ENCODE measurements around the gene TMEM250. TPM values are rescaled to one million over a fixed set of nuclear protein-coding genes. Genes with fewer than 3 reads are reported as not detected.

The TMEM250 gene
- total and polyA plus RNA-seq, 7 experiments from 2014 or later, result 16.4 to 61.8 (median 42.2) TPM

- no peaks in the 10 kb centered on the region for H3K4me1 ChIP-seq (ENCODE audit: control insufficient read depth in 2 of 2, insufficient read depth in 2 of 2, low read length in 2 of 2)
- no peak overlapping the region for H3K4me3 ChIP-seq (ENCODE audit: low read length)
- Mint-ChIP-seq H3K36me3 (no peaks in the 10 kb centered on the region), H3K4me3 (no peak overlapping the region), H3K27ac (no peak overlapping the region), H3K4me1 (peaks cover 0 to 1% (median 0%) of the 10 kb centered on the region in 7 donors), H3K27me3 (peaks cover 0 to 12% (median 0%) of the 10 kb centered on the region in 5 donors), H3K9me3 (peaks cover 0 to under 1% (median 0%) of the 10 kb centered on the region in 11 donors)
- intact Hi-C loops (cut with micrococcal nuclease), result no loop called here
- H3K9me3 ChIP-seq (ENCODE audit: control insufficient read depth in 2 of 3, low read length in 3 of 3), result no peaks in the 10 kb centered on the region
- CTCF ChIA-PET, result no interaction called here
- ATAC-seq, result no peak
- DNase-seq, result no peak
- POLR2A ChIA-PET, result no interaction called here
- no peak overlapping the region for H3K27ac ChIP-seq (ENCODE audit: low read depth, low read length)
- H3K36me3 ChIP-seq (ENCODE audit: control insufficient read depth in 2 of 3, insufficient read depth in 3 of 3, low read length in 3 of 3), result no peaks in the 10 kb centered on the region
- H3K27me3 ChIP-seq (ENCODE audit: control insufficient read depth in 2 of 2, insufficient read depth in 2 of 2, low read length in 2 of 2), result no peaks in the 10 kb centered on the region
Observed at GRCh38 chr9:136143215-136144001, 24.7 kb upstream of the TMEM250 start.

GRCh38 chr9:136142859-136143214 is 24.2 kb upstream of the TMEM250 start:
- intact Hi-C loops (cut with micrococcal nuclease), result no loop called here
- no peaks in the 10 kb centered on the region for H3K4me1 ChIP-seq (ENCODE audit: control insufficient read depth in 2 of 2, insufficient read depth in 2 of 2, low read length in 2 of 2)
- H3K36me3 ChIP-seq (ENCODE audit: control insufficient read depth in 2 of 3, insufficient read depth in 3 of 3, low read length in 3 of 3), result no peaks in the 10 kb centered on the region
- Mint-ChIP-seq H3K9me3 (no peaks in the 10 kb centered on the region), H3K27me3 (peaks cover 0 to 12% (median 0%) of the 10 kb centered on the region in 5 donors), H3K4me1 (peaks cover 0 to 1% (median 0%) of the 10 kb centered on the region in 7 donors), H3K36me3 (no peaks in the 10 kb centered on the region), H3K27ac (no peak overlapping the region), H3K4me3 (no peak overlapping the region)
- ChIA-PET CTCF (no interaction called here), POLR2A (no interaction called here)
- no peak for ATAC-seq
- no peak overlapping the region for H3K27ac ChIP-seq (ENCODE audit: low read depth, low read length)
- H3K9me3 ChIP-seq (ENCODE audit: control insufficient read depth in 2 of 3, low read length in 3 of 3), result no peaks in the 10 kb centered on the region
- no peak overlapping the region for H3K4me3 ChIP-seq (ENCODE audit: low read length)
- H3K27me3 ChIP-seq (ENCODE audit: control insufficient read depth in 2 of 2, insufficient read depth in 2 of 2, low read length in 2 of 2), result no peaks in the 10 kb centered on the region
- no peak for DNase-seq

- Histone ChIP-seq H3K9me3 (ENCODE audit: control insufficient read depth in 2 of 3, low read length in 3 of 3) (no peaks in the 10 kb centered on the region), H3K4me1 (ENCODE audit: control insufficient read depth in 2 of 2, insufficient read depth in 2 of 2, low read length in 2 of 2) (no peaks in the 10 kb centered on the region), H3K27me3 (ENCODE audit: control insufficient read depth in 2 of 2, insufficient read depth in 2 of 2, low read length in 2 of 2) (no peaks in the 10 kb centered on the region), H3K27ac (ENCODE audit: low read depth, low read length) (no peak overlapping the region), H3K36me3 (ENCODE audit: control insufficient read depth in 2 of 3, insufficient read depth in 3 of 3, low read length in 3 of 3) (no peaks in the 10 kb centered on the region), H3K4me3 (ENCODE audit: low read length) (no peak overlapping the region)
- ChIA-PET CTCF (no interaction called here), POLR2A (no interaction called here)
- Mint-ChIP-seq H3K9me3 (no peaks in the 10 kb centered on the region), H3K4me3 (no peak overlapping the region), H3K27ac (no peak overlapping the region), H3K27me3 (peaks cover 0 to 13% (median 0%) of the 10 kb centered on the region in 5 donors), H3K36me3 (no peaks in the 10 kb centered on the region), H3K4me1 (no peaks in the 10 kb centered on the region)
- intact Hi-C loops (cut with micrococcal nuclease), result no loop called here
- ATAC-seq (no peak), DNase-seq (no peak)
Observed at GRCh38 chr9:136142414-136142796, 23.7 kb upstream of the TMEM250 start.

DNA sequence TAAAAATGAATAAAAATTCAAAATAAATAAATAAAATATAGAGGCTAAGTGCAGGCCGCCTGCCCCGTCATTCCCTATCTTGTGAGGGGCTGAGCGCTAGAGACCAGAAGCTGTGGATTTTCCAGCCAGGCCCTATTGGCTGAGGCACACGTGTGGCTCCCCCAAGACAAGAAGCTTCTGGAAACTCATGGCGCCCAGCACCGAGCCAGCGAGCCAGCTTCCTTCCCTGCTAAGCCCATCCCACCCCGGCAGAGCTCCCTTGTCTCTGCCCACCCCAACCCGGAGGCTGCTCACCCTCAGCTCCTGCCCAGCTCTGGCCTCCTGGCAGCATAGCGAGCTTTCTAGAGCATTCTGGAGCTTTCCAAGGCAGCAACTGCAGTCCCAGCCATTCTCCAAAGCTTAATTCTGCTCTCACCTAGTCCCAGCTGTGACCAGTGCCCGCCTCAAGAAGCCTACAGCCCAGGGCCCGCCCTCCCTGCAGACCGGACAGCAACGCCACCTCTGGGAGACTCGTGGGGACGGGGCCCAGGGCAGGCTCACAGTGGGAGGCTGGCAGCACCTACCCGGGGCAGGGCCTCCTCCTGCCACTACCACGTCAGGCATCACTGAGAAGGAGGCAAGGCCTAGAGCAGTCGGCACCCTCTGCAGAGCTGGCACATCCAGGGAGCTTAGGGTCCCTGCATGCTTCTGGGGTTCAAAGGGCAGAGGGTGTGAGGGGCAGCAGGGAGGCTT is 23.2 kb upstream of the TMEM250 start:
- Mint-ChIP-seq H3K27ac (no peak overlapping the region), H3K9me3 (no peaks in the 10 kb centered on the region), H3K36me3 (no peaks in the 10 kb centered on the region), H3K27me3 (peaks cover 0 to 16% (median 0%) of the 10 kb centered on the region in 5 donors), H3K4me1 (no peaks in the 10 kb centered on the region), H3K4me3 (no peak overlapping the region)
- Histone ChIP-seq H3K4me3 (ENCODE audit: low read length) (no peak overlapping the region), H3K27ac (ENCODE audit: low read depth, low read length) (no peak overlapping the region), H3K4me1 (ENCODE audit: control insufficient read depth in 2 of 2, insufficient read depth in 2 of 2, low read length in 2 of 2) (no peaks in the 10 kb centered on the region), H3K9me3 (ENCODE audit: control insufficient read depth in 2 of 3, low read length in 3 of 3) (no peaks in the 10 kb centered on the region), H3K36me3 (ENCODE audit: control insufficient read depth in 2 of 3, insufficient read depth in 3 of 3, low read length in 3 of 3) (no peaks in the 10 kb centered on the region), H3K27me3 (ENCODE audit: control insufficient read depth in 2 of 2, insufficient read depth in 2 of 2, low read length in 2 of 2) (no peaks in the 10 kb centered on the region)
- intact Hi-C loops (cut with micrococcal nuclease), result no loop called here
- no peak for DNase-seq
- no peak for ATAC-seq
- ChIA-PET POLR2A (no interaction called here), CTCF (no interaction called here)

GRCh38 chr9:136140966-136141365 is 22.3 kb upstream of the TMEM250 start:
- no peaks in the 10 kb centered on the region for H3K4me1 ChIP-seq (ENCODE audit: control insufficient read depth in 2 of 2, insufficient read depth in 2 of 2, low read length in 2 of 2)
- Mint-ChIP-seq H3K27me3 (peaks cover 0 to 18% (median 2%) of the 10 kb centered on the region in 5 donors), H3K9me3 (no peaks in the 10 kb centered on the region), H3K27ac (no peak overlapping the region), H3K36me3 (no peaks in the 10 kb centered on the region), H3K4me1 (no peaks in the 10 kb centered on the region), H3K4me3 (no peak overlapping the region)
- no peak for DNase-seq
- ChIA-PET CTCF (no interaction called here), POLR2A (no interaction called here)
- H3K4me3 ChIP-seq (ENCODE audit: low read length), result no peak overlapping the region
- no peak for ATAC-seq
- no peaks in the 10 kb centered on the region for H3K36me3 ChIP-seq (ENCODE audit: control insufficient read depth in 2 of 3, insufficient read depth in 3 of 3, low read length in 3 of 3)
- intact Hi-C loops (cut with micrococcal nuclease), result no loop called here
- H3K9me3 ChIP-seq (ENCODE audit: control insufficient read depth in 2 of 3, low read length in 3 of 3), result no peaks in the 10 kb centered on the region
- no peak overlapping the region for H3K27ac ChIP-seq (ENCODE audit: low read depth, low read length)
- no peaks in the 10 kb centered on the region for H3K27me3 ChIP-seq (ENCODE audit: control insufficient read depth in 2 of 2, insufficient read depth in 2 of 2, low read length in 2 of 2)

GRCh38 chr9:136140046-136140445 is 21.4 kb upstream of the TMEM250 start:
- CTCF ChIA-PET, result interaction anchor here (0.6 to 1.2 kb wide), 4 partner anchors 28 to 1123 kb away, joined by 3 read pairs; no protein-coding TSS in a partner anchor
- DNase-seq (no peak), ATAC-seq (no peak)
- no peaks in the 10 kb centered on the region for H3K36me3 ChIP-seq (ENCODE audit: control insufficient read depth in 2 of 3, insufficient read depth in 3 of 3, low read length in 3 of 3)
- no peak overlapping the region for H3K4me3 ChIP-seq (ENCODE audit: low read length)
- peaks cover 0 to 20% (median 5%) of the 10 kb centered on the region in 5 donors for H3K27me3 Mint-ChIP-seq
- no peak overlapping the region for H3K27ac ChIP-seq (ENCODE audit: low read depth, low read length)
- H3K36me3 Mint-ChIP-seq, result no peaks in the 10 kb centered on the region
- no peaks in the 10 kb centered on the region for H3K27me3 ChIP-seq (ENCODE audit: control insufficient read depth in 2 of 2, insufficient read depth in 2 of 2, low read length in 2 of 2)
- no peaks in the 10 kb centered on the region for H3K9me3 ChIP-seq (ENCODE audit: control insufficient read depth in 2 of 3, low read length in 3 of 3)
- no peaks in the 10 kb centered on the region for H3K4me1 ChIP-seq (ENCODE audit: control insufficient read depth in 2 of 2, insufficient read depth in 2 of 2, low read length in 2 of 2)
- POLR2A ChIA-PET, result interaction anchor here (0.7 kb wide), 1 partner anchor 554 kb away, joined by 4 read pairs; no protein-coding TSS in a partner anchor
- H3K27ac Mint-ChIP-seq, result no peak overlapping the region
- H3K4me1 Mint-ChIP-seq, result no peaks in the 10 kb centered on the region
- intact Hi-C loops (cut with micrococcal nuclease), result no loop called here
- H3K4me3 Mint-ChIP-seq, result no peak overlapping the region
- H3K9me3 Mint-ChIP-seq, result no peaks in the 10 kb centered on the region

All from naive thymus-derived CD4-positive, alpha-beta T cell (primary cell).